Heart left ventricle (tissue), 13 donors: ENCODE data around the gene TSC22D1.

ENCODE experiments used
- POLR2A ChIP-seq, 2 donors: fragments of 450-650 bp; IDR thresholded peaks; one replicate each; pipeline ENCODE4 v1.6.1; 2017; ENCODE audit warnings: antibody characterized with exemption in 2 of 2, mild to moderate bottlenecking in 2 of 2, moderate library complexity in 2 of 2
- TF ChIP-seq, protein P1 (sequence below), 12 donors: fragments of 200-600 bp; sonication (generic) in 4 of 12; IDR thresholded peaks; one replicate each; pipeline versions ENCODE4 v1.5.0 to v1.8.0; 2018 to 2022; ENCODE audit warnings: antibody characterized with exemption in 12 of 12, mild to moderate bottlenecking in 5 of 12
- donor health status: ischemic (EF 13 %, LVEDD 7.1; RV severe dilation, severe dysfunction).
- donor health status: DM: no; HTN: yes; CAD: no.
- donor health status: DM: no; HTN: no; CAD: no.
- donor health status: ischemic (EF 25% LVEDD 6.9; RV normal size, moderate dysfunction).
- donor health status: ischemic (EF 25% LVEDD 5.7; RV mildly dilated, moderate dysfunction).
- donor health status: ischemic (EF 35%, LVEDD 5.7; RV mildly dilated, moderate dysfunction).
- donor health status: nonischemic (EF 11% LVEDD 7.7; RV severe dilation, severe dysfunction).
- donor health status: DM: yes; HTN: yes; CAD: no.
- donor health status: PGD.
- donor health status: ischemic (EF 29% LVEDD 5.4; RV normal size, mild dysfunction).
- donor health status: nonischemic (EF 23%, LVEDD 6.1; RV moderate dilation, normal function).

- TF ChIP-seq, protein P1, sequence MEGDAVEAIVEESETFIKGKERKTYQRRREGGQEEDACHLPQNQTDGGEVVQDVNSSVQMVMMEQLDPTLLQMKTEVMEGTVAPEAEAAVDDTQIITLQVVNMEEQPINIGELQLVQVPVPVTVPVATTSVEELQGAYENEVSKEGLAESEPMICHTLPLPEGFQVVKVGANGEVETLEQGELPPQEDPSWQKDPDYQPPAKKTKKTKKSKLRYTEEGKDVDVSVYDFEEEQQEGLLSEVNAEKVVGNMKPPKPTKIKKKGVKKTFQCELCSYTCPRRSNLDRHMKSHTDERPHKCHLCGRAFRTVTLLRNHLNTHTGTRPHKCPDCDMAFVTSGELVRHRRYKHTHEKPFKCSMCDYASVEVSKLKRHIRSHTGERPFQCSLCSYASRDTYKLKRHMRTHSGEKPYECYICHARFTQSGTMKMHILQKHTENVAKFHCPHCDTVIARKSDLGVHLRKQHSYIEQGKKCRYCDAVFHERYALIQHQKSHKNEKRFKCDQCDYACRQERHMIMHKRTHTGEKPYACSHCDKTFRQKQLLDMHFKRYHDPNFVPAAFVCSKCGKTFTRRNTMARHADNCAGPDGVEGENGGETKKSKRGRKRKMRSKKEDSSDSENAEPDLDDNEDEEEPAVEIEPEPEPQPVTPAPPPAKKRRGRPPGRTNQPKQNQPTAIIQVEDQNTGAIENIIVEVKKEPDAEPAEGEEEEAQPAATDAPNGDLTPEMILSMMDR (IDR thresholded peaks at IDR 0.05) = no peak
- no peak for TF ChIP-seq POLR2A (IDR thresholded peaks at IDR 0.05)
These were observed 165.7 kb downstream of the TSC22D1 start for GRCh38 chr13:44410328-44410859.
